Subcutaneous adipose tissue (tissue), 4 donors: ENCODE measurements around the gene PIN4. TPM values are rescaled to one million over a fixed set of nuclear protein-coding genes. Genes with fewer than 3 reads are reported as not detected.

Experiments
- total RNA-seq, 4 donors: library from RNA; depleted of rRNA; stranded (reverse); fragments of >200 nt; gene quantifications; one replicate each; pipeline ENCODE4 v1.1.0, GENCODE V29; 2016
- TF ChIP-seq, protein P1 (sequence below): fragments of 450-650 bp; IDR thresholded peaks from one replicate; pipeline ENCODE4 v1.5.1; 2016; ENCODE audit warnings: low read depth, mild to moderate bottlenecking, control low read depth, antibody characterized with exemption, moderate library complexity

The PIN4 gene
- 10 to 100 TPM in 2 of 4 donors, 1 to 10 TPM in 2; 4.1 to 12.1 (median 8.0) TPM for total RNA-seq

- TF ChIP-seq, protein P1, sequence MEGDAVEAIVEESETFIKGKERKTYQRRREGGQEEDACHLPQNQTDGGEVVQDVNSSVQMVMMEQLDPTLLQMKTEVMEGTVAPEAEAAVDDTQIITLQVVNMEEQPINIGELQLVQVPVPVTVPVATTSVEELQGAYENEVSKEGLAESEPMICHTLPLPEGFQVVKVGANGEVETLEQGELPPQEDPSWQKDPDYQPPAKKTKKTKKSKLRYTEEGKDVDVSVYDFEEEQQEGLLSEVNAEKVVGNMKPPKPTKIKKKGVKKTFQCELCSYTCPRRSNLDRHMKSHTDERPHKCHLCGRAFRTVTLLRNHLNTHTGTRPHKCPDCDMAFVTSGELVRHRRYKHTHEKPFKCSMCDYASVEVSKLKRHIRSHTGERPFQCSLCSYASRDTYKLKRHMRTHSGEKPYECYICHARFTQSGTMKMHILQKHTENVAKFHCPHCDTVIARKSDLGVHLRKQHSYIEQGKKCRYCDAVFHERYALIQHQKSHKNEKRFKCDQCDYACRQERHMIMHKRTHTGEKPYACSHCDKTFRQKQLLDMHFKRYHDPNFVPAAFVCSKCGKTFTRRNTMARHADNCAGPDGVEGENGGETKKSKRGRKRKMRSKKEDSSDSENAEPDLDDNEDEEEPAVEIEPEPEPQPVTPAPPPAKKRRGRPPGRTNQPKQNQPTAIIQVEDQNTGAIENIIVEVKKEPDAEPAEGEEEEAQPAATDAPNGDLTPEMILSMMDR = no peak
Measured at GRCh38 chrX:72181178-72182125, at the start of gene PIN4. TSS of gene PIN4 (plus strand) at chrX:72181757. CDS start at chrX:72181786, 29 bp downstream.

GRCh38 chrX:72132456-72132855 lies 49.1 kb upstream of the PIN4 start:
- TF ChIP-seq, protein P1 = no peak

DNA sequence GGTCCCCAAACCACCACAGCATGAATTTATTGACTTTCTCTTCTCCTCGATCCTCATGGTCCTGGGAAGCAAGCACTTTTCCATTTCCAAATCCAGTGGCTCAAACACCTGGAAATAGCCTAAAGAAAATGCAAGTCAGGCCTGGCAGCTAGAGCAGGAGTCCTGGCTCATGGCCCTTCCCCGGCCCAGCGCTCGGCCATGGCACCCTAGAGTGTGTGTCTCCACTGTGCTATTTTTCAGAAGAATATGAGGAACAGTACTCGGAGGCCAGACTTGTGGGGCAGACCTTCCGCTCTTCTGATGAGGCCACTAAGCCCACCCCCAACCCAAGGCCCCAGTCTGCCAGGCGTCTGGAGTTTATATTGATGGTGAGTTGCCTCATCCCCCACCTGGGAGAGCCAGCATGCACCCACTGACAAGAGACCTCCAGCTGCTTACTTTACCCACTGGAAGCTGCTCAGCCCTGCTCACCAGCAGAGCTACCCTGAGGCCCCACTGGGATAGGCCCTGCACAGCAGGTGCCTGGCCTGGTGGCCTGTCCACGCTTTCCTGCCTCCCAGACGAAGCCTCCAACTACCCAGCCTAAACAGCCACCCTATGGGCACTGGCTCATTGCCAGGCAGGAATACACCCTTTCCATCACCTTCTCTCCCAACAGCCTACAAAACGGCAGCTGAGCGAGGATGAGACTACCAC lies 47.6 kb upstream of the PIN4 start:
- TF ChIP-seq, protein P1 = no peak

- TF ChIP-seq, protein P1 = no peak
Measured at GRCh38 chrX:72137846-72138495, 43.6 kb upstream of the PIN4 start.

- TF ChIP-seq, protein P1 = no peak
Measured at GRCh38 chrX:72139538-72139937, 42.0 kb upstream of the PIN4 start.

- TF ChIP-seq, protein P1 = no peak
Measured at GRCh38 chrX:72141372-72142004, 40.1 kb upstream of the PIN4 start.
